GM18873 (cell line): ENCODE results near the gene FIBCD1.

Source experiments
- ATAC-seq: cut with Tn5 transposase; IDR thresholded peaks from one replicate; pipeline ENCODE4 v1.9.1; 2021; ENCODE audit warnings: mild to moderate bottlenecking, moderate library complexity, moderate number of reproducible peaks; ENCODE audit not compliant: unreplicated experiment, low FRiP score

The FIBCD1 gene

DNA sequence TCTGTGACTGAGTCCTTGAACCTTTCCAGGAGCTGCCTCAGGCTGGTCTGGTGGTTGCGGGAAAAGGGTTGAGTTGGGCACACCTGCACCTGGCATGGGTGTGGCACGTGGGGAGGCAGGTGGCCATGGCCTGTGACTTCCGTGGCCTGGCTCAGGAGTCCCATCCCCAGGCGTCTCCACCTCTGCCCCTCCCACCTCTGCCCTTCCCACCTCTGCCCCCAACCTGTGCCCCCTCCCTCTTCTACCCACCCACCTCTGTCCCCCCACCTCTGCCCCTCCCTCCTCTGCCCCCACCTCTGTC lies 40.5 kb downstream of the FIBCD1 start:
- ATAC-seq = no peak

GRCh38 chr9:130897848-130898551 lies 41.0 kb downstream of the FIBCD1 start:
- ATAC-seq = no peak

- no peak for ATAC-seq
Measured at GRCh38 chr9:130897105-130897751, 41.8 kb downstream of the FIBCD1 start.

- no peak for ATAC-seq
Measured at GRCh38 chr9:130896233-130897014, 42.6 kb downstream of the FIBCD1 start, which contains the start of gene QRFP. Gene QRFP (minus strand): TSS chr9:130896812. CDS start chr9:130893838, 2,974 bp downstream.

DNA sequence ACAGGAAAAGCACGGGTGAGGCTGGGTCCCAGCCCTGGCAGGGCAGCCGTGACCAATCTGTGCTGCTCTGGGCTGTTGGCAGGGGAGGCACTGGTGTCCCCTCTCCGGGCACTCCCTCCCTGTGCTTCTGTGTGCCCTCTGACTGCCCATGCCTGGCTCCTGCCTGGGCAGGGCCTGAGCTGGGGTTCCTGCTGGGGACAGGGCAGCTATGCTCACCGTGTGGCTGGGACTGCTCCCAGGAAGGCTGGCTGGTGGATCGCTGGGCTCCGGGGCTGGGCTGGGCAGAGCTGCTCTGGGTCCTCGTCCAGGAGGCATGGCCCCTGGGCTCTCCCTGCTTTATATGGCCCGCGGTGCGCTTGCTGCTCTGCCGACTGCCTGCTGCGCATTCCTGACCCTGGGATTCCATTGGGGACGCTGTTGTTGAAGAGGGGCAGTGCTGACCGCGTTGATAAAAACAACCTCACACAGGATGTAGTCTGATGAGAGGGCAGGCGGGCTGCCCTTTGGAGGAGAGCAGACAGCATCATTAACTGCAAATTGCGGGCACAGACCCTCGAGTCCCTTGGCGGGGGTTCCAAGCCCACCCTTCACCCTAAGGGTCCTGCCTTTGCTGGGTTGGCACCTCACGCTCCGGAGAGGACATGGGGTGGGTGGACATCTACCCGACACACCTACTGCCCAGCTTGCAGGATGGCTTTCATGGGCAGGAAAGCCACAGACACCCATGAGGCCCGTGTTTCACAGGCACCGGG lies 43.4 kb downstream of the FIBCD1 start:
- ATAC-seq = no peak

DNA sequence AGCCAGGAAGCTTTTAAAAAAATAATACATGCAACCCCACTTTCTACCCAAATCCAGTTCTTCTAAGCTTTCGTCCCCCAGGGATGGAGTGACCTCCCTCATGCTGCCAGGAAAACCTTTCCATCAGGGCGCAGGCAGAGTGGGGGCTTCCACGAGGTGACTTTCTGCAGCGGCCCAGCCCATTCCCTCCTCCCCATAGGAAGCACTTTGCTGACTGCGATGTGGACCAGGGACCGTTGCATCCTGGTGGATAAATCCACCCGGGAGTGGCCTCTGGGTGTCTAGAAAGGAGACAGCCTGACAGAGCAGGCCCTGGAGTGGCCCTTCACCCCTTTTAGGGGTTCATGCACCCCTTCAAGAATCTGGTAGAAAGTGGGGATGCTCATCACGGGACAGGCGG lies 44.0 kb downstream of the FIBCD1 start:
- no peak for ATAC-seq

DNA sequence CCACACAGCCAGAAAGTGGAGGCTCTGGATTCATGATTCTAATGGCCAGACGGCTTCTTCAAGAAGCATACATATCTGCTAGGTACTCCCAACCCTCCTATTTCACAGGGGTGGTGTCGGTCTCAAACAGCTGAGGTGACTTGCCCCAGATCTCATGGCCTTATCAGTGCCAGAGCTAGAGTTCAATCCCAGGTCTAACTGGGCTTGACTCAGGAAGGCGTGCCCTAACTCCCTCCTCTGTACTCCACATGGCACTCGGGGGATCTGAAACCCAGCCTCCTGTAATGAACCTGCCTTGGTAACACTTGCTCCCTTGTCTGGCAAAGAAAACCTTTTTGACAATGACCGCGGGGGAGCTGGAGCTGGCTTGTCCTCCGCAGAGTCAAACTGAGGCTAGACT lies 44.5 kb downstream of the FIBCD1 start:
- ATAC-seq = no peak

- ATAC-seq = no peak
Measured at GRCh38 chr9:130893341-130894101, 45.5 kb downstream of the FIBCD1 start.

GRCh38 chr9:130892477-130893304 lies 46.4 kb downstream of the FIBCD1 start:
- ATAC-seq = no peak

- no peak for ATAC-seq
Measured at GRCh38 chr9:130891688-130892476, 47.2 kb downstream of the FIBCD1 start.

DNA sequence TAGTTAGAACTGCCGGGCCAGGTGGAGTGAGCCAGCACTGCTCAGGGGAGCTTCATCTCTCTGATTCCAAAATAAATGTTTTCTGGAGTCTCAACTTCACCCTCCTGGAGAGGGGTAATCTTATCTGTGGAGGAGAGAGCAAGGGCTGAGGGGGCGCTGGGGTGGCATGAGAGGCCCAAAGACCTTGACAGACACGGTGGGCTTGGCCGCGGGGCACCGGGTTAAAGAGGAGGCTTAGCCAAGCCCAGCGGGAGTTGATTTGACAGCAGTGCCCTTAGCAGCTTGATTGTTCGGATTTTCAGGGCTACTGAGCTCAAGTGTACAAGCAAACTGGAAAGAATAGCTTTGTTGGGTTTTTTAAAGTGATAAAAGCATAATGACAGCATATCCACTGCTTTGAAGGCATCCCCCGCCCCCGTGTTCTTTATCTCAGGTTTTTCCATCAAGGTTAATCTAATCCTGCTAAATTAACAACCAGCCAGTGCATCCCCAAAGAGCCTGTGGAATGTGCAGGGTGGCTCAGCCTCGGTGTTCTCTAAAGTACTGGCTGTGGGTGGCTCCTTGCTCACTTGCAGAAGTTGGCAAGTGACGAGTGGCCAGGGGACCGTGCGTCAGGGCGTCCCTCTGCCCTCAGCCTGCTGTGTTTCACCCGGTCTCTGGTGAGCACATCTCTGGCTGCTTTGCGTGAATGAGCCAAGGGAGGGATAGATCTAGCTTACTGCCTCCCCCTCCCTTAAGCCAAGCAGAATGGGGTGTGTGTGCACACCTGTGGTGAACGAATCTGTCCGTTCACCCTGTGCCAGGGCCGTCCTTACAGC lies 48.0 kb downstream of the FIBCD1 start:
- no peak for ATAC-seq

GRCh38 chr9:130890124-130890523 lies 48.9 kb downstream of the FIBCD1 start:
- no peak for ATAC-seq

DNA sequence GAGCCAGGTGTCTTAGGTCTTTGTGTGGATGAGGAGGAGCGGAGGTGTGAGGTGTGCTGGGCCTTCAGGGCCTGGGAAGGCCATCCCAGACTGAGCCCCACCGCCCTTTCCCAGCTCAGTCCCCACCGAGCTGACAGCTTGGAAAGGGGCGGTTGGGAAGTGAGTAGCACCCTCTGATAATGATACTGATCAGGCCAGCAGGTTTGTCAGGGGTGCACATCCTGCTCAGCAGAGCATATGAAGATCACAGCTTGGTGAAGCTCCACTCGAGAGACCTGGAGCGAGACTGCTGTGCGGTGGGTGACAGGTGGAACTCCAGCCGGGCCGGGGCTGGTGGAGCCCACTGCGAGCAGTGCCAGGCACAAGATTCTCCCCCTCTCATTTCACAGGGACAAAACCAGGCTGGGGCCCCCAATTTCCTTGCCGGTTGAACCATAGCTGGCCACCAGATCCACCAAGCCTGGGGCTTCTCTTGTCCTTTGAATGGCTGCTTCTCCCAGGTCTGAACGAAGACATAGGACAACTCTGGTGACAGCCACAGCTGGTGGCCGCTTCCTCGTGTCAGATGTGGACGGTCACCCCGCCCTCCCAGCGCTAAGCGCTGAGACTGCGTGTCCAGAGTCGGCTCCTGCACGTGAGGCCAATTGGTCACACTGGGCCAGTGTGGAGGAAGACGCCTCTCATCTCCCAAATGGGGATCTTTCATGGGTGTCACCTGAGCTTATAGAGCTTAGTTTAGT lies 50.7 kb downstream of the FIBCD1 start:
- ATAC-seq = no peak

DNA sequence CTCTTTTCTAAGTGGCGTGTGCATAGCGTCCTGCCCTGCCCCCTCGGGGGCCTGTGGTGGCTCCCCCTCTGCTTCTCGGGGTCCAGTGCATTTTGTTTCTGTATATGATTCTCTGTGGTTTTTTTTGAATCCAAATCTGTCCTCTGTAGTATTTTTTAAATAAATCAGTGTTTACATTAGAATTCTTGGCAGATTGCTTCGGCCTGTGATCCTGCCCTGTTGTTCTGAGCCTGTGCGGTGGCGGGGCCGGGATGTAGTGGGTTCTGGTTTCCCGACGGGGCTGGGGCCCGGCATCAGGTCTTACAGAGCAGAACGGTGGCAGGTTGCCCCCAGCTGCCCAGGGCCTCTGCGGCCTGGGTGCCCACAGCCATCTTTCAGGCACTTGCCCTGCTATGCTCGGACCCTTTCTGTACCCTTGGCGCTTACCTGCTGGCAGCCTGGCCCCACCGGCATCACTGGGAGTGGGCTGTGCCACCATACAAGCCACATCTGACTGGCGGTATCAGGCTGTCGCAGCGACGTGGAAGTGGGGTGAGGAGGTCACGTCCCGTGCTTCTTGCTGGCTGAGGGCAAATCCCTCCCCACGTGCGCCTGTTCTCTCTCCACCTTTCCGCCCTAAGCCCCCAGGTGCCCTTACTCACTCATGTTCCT lies 51.4 kb downstream of the FIBCD1 start:
- ATAC-seq = no peak

GRCh38 chr9:130886981-130887380 lies 52.1 kb downstream of the FIBCD1 start:
- no peak for ATAC-seq
